ENCODE results near the gene ARHGAP22. TPM values are rescaled to one million over a fixed set of nuclear protein-coding genes. Genes with fewer than 3 reads are reported as not detected.

The ARHGAP22 gene
- polyA plus RNA-seq, 1 of the 3 experiments (the other 2 are of a cell fraction) = 12.4 TPM

- CTCF ChIA-PET = interaction anchor here (0.6 to 6.1 kb wide), 12 partner anchors 9 to 159 kb away, joined by 3 to 60 read pairs (median 4); no protein-coding TSS in a partner anchor
These were observed 82.7 kb downstream of the ARHGAP22 start for GRCh38 chr10:48522011-48522765.

GRCh38 chr10:48520594-48520993, 84.3 kb downstream of the ARHGAP22 start:
- H3K36me3 ChIP-seq (replicated peaks in 1 of 2; ENCODE audit: control insufficient read depth in 1 of 2, insufficient read depth in 2 of 2, low read length in 1 of 2) = peaks cover 0 to 20% of the 10 kb centered on the region in 2 experiments
- H3K4me3 ChIP-seq (ENCODE audit: low read depth in 2 of 2, low read length in 1 of 2) = no peak overlapping the region
- no peak overlapping the region for H2AFZ ChIP-seq (ENCODE audit: low read depth)
- DNase-seq = no peak
- no peak overlapping the region for H3K9ac ChIP-seq
- peaks cover 18 to 29% of the 10 kb centered on the region in 2 experiments; a peak in 3 of 4 replicates for H3K4me1 ChIP-seq (ENCODE audit: control insufficient read depth in 1 of 2, insufficient read depth in 2 of 2, low read depth in 1 of 2, low read length in 1 of 2)
- TF ChIP-seq FOSL2 (IDR thresholded peaks at IDR 0.05; ENCODE audit: borderline replicate concordance, low read depth) (no peak), USF2 (IDR thresholded peaks at IDR 0.05; ENCODE audit: borderline replicate concordance, low read depth, low read length) (no peak), NFIC (IDR thresholded peaks at IDR 0.05; ENCODE audit: borderline replicate concordance) (no peak), POLR2AphosphoS5 (IDR thresholded peaks at IDR 0.05; ENCODE audit: low read depth, low read length) (no peak), TCF12 (IDR thresholded peaks at IDR 0.05) (no peak), GATA2 (CRISPR knock-in tag; IDR thresholded peaks at IDR 0.05) (no peak), JUND (IDR thresholded peaks at IDR 0.05) (no peak), TEAD4 (IDR thresholded peaks at IDR 0.05; ENCODE audit: borderline replicate concordance, insufficient read depth) (no peak), ELF1 (IDR thresholded peaks at IDR 0.05) (no peak), CHD2 (IDR thresholded peaks at IDR 0.05; ENCODE audit: low read length, partially characterized antibody) (no peak), RCOR1 (IDR thresholded peaks at IDR 0.05; ENCODE audit: low read length) (no peak), YY1 (IDR thresholded peaks at IDR 0.05; ENCODE audit: low read depth) (no peak)
- H3K27ac ChIP-seq (ENCODE audit: low read depth in 2 of 2, low read length in 1 of 2) = no peak overlapping the region
- WGBS (ENCODE audit: low lambda C conversion rate) = 90% methylated on average over 7 of the region's 7 CpGs
- H3K4me2 ChIP-seq = no peak overlapping the region
- ChIA-PET CTCF (interaction anchor here (1.2 to 6.1 kb wide), 5 partner anchors 15 to 136 kb away, joined by 3 to 46 read pairs (median 5); no protein-coding TSS in a partner anchor), POLR2A (interaction anchor here (0.6 kb wide), 1 partner anchor 45 kb away, joined by 3 read pairs; no protein-coding TSS in a partner anchor)
- no peaks in the 10 kb centered on the region for H3K27me3 ChIP-seq (ENCODE audit: insufficient read depth)
- H3K9me3 ChIP-seq = peaks cover 2% of the 10 kb centered on the region; the same call in 1 of the 2 replicates
- no peaks in the 10 kb centered on the region for H3K9me2 ChIP-seq
- peaks cover 4% of the 10 kb centered on the region for H3F3A ChIP-seq (replicated peaks; ENCODE audit: insufficient read depth)
- H4K20me1 ChIP-seq (ENCODE audit: insufficient read depth) = 0 out of 2 replicates have a peak, but pooled peaks cover 7% of the 10 kb centered on the region
- H3K79me2 ChIP-seq (ENCODE audit: insufficient read depth) = peaks cover 89% of the 10 kb centered on the region

More at GRCh38 chr10:48522011-48522765, 82.7 kb downstream of the ARHGAP22 start:
- no peak overlapping the region for H2AFZ ChIP-seq (ENCODE audit: low read depth)
- peak overlapping the region; percentile 90 for H3K4me2 ChIP-seq
- TF ChIP-seq TEAD4 (IDR thresholded peaks at IDR 0.05; ENCODE audit: borderline replicate concordance, insufficient read depth) (no peak), RCOR1 (IDR thresholded peaks at IDR 0.05; ENCODE audit: low read length) (no peak), RFX5 (IDR thresholded peaks at IDR 0.05; ENCODE audit: low read length) (no peak), GATA2 (CRISPR knock-in tag; IDR thresholded peaks at IDR 0.05) (no peak)
- POLR2A ChIA-PET = no interaction called here
- 0 out of 4 replicates have a peak overlapping the region, but pooled peaks of 1 of the 2 experiments have one; percentile 59 for H3K4me3 ChIP-seq (ENCODE audit: low read depth in 2 of 2, low read length in 1 of 2)
- H3K4me1 ChIP-seq (ENCODE audit: control insufficient read depth in 1 of 2, insufficient read depth in 2 of 2, low read depth in 1 of 2, low read length in 1 of 2) = peaks cover 23 to 32% of the 10 kb centered on the region in 2 experiments; a peak in 3 of 4 replicates
- no peak for DNase-seq
- H3K36me3 ChIP-seq (replicated peaks in 1 of 2; ENCODE audit: control insufficient read depth in 1 of 2, insufficient read depth in 2 of 2, low read length in 1 of 2) = peaks cover 0 to 5% of the 10 kb centered on the region in 2 experiments
- H3K9ac ChIP-seq = no peak overlapping the region
- H3K9me2 ChIP-seq = no peaks in the 10 kb centered on the region
- no peaks in the 10 kb centered on the region for H3K27me3 ChIP-seq (ENCODE audit: insufficient read depth)
- 96% methylated on average over 7 of the region's 7 CpGs for WGBS (ENCODE audit: low lambda C conversion rate)
- no peaks in the 10 kb centered on the region for H3K9me3 ChIP-seq
- H3F3A ChIP-seq (replicated peaks; ENCODE audit: insufficient read depth) = peaks cover 20% of the 10 kb centered on the region
- 0 out of 2 replicates have a peak, but pooled peaks cover 7% of the 10 kb centered on the region for H4K20me1 ChIP-seq (ENCODE audit: insufficient read depth)
- H3K79me2 ChIP-seq (ENCODE audit: insufficient read depth) = peaks cover 74% of the 10 kb centered on the region
- H3K27ac ChIP-seq (ENCODE audit: low read depth in 2 of 2, low read length in 1 of 2) = no peak overlapping the region
